Measurements from ENCODE around the gene TRIM52. TPM values are rescaled to one million over a fixed set of nuclear protein-coding genes. Genes with fewer than 3 reads are reported as not detected.

TRIM52 gene
- polyA plus RNA-seq, 1 of the 3 experiments (the other 2 are of a cell fraction) = 6.4 TPM

DNA sequence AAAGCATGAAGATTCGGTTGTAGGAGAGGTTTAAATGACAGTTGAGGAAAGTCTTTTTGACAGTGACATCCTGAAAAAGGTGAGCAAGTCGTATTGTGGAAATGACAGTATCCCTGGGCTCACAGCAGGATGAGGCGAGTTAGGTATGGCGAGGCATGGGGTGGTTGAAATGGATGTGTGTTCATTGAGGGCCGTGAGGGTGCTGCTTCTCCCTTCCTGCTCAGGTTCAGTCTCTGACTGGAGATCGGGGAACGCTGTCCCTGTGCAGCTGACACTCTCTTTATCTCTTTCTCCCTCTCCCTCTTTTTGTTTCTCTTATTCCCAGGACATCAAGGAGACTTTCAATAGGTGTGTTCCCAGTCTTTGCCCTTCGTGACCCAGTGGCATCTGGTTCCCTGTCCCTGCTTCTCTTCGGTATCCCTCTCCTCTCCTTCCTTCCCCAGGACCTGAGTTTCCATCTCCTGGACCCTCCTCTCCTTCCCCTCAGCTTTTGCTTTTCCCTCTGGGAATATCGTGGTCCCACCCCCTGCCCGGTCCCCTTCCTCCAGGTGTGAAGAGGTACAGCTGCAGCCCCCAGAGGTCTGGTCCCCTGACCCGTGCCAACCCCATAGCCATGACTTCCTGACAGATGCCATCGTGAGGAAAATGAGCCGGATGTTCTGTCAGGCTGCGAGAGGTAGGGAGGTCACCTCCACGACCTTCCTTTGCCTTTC, 27.7 kb downstream of the TRIM52 start (continued):
- TF ChIP-seq, protein P1, sequence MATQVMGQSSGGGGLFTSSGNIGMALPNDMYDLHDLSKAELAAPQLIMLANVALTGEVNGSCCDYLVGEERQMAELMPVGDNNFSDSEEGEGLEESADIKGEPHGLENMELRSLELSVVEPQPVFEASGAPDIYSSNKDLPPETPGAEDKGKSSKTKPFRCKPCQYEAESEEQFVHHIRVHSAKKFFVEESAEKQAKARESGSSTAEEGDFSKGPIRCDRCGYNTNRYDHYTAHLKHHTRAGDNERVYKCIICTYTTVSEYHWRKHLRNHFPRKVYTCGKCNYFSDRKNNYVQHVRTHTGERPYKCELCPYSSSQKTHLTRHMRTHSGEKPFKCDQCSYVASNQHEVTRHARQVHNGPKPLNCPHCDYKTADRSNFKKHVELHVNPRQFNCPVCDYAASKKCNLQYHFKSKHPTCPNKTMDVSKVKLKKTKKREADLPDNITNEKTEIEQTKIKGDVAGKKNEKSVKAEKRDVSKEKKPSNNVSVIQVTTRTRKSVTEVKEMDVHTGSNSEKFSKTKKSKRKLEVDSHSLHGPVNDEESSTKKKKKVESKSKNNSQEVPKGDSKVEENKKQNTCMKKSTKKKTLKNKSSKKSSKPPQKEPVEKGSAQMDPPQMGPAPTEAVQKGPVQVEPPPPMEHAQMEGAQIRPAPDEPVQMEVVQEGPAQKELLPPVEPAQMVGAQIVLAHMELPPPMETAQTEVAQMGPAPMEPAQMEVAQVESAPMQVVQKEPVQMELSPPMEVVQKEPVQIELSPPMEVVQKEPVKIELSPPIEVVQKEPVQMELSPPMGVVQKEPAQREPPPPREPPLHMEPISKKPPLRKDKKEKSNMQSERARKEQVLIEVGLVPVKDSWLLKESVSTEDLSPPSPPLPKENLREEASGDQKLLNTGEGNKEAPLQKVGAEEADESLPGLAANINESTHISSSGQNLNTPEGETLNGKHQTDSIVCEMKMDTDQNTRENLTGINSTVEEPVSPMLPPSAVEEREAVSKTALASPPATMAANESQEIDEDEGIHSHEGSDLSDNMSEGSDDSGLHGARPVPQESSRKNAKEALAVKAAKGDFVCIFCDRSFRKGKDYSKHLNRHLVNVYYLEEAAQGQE (IDR thresholded peaks at IDR 0.05; ENCODE audit: low read depth, low read length) = no peak
- no peak for TF ChIP-seq MEF2A (IDR thresholded peaks at IDR 0.05; ENCODE audit: borderline replicate concordance, low read depth)
- no peak for TF ChIP-seq POLR2AphosphoS5 (IDR thresholded peaks at IDR 0.05; ENCODE audit: low read depth, low read length)
- no peak for TF ChIP-seq EZH2phosphoT487 (IDR thresholded peaks at IDR 0.05; ENCODE audit: borderline replicate concordance, low read depth)
- no peak for TF ChIP-seq SMC3 (IDR thresholded peaks at IDR 0.05; ENCODE audit: low read depth, low read length)
- no peak for TF ChIP-seq NRF1 (IDR thresholded peaks at IDR 0.05; ENCODE audit: low read depth, low read length)
- no peak for TF ChIP-seq RXRA (IDR thresholded peaks at IDR 0.05; ENCODE audit: borderline replicate concordance, low read depth)

DNA sequence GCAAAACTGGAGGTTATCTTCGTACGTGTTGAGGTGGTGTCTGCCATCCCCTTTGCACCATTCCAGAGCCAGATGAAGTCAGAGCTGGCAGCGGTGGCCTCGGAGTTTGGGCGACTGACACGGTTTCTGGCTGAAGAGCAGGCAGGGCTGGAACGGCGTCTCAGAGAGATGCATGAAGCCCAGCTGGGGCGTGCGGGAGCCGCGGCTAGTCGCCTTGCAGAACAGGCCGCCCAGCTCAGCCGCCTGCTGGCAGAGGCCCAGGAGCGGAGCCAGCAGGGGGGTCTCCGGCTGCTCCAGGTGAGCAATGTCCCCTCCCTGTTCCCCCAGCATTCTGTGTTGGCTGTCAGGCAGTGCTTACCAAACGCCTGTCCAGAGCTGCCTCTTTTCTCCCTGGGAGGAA, 28.4 kb downstream of the TRIM52 start:
- Histone ChIP-seq H3F3A (replicated peaks; ENCODE audit: insufficient read depth) (peaks cover 45% of the 10 kb centered on the region), H3K27me3 (ENCODE audit: insufficient read depth) (no peaks in the 10 kb centered on the region), H3K9ac (no peak overlapping the region), H3K4me2 (no peak overlapping the region), H3K9me2 (no peaks in the 10 kb centered on the region), H3K79me2 (ENCODE audit: insufficient read depth) (peaks cover 13% of the 10 kb centered on the region), H2AFZ (ENCODE audit: low read depth) (no peak overlapping the region), H3K4me1 (ENCODE audit: control insufficient read depth in 1 of 2, insufficient read depth in 2 of 2, low read depth in 1 of 2, low read length in 1 of 2) (peaks cover 0 to 4% of the 10 kb centered on the region in 2 experiments; a peak in 1 of 4 replicates), H3K4me3 (ENCODE audit: low read depth in 2 of 2, low read length in 1 of 2) (no peak overlapping the region), H3K36me3 (replicated peaks in 1 of 2; ENCODE audit: control insufficient read depth in 1 of 2, insufficient read depth in 2 of 2, low read length in 1 of 2) (peaks cover 36 to 73% of the 10 kb centered on the region in 2 experiments), H3K9me3 (no peaks in the 10 kb centered on the region), H3K27ac (ENCODE audit: low read depth in 2 of 2, low read length in 1 of 2) (no peak overlapping the region), H4K20me1 (ENCODE audit: insufficient read depth) (peaks cover 18% of the 10 kb centered on the region)
- peak; percentile 30 for DNase-seq
- CTCF ChIA-PET = no interaction called here
- POLR2A ChIA-PET = interaction anchor here (0.9 kb wide), 1 partner anchor 8 kb away, joined by 4 read pairs; no protein-coding TSS in a partner anchor
- WGBS (ENCODE audit: low lambda C conversion rate) = 93% methylated on average over 16 of the region's 18 CpGs
- TF ChIP-seq FOSL2 (IDR thresholded peaks at IDR 0.05; ENCODE audit: borderline replicate concordance, low read depth) (no peak), EP300 (IDR thresholded peaks at IDR 0.05; ENCODE audit: borderline replicate concordance in 1 of 2, low read depth in 1 of 2, low read length in 1 of 2) (no peak), YY1 (IDR thresholded peaks at IDR 0.05; ENCODE audit: low read depth) (no peak), GATA2 (CRISPR knock-in tag; IDR thresholded peaks at IDR 0.05) (no peak), RAD21 (IDR thresholded peaks at IDR 0.05; ENCODE audit: low read length) (no peak), TEAD4 (IDR thresholded peaks at IDR 0.05; ENCODE audit: borderline replicate concordance, insufficient read depth) (no peak), EZH2phosphoT487 (IDR thresholded peaks at IDR 0.05; ENCODE audit: borderline replicate concordance, low read depth) (no peak), MEF2A (IDR thresholded peaks at IDR 0.05; ENCODE audit: borderline replicate concordance, low read depth) (no peak), SIN3A (IDR thresholded peaks at IDR 0.05; ENCODE audit: borderline replicate concordance, low read depth, low read length) (no peak), FOXJ3 (CRISPR knock-in tag; IDR thresholded peaks at IDR 0.05) (no peak), ELF1 (IDR thresholded peaks at IDR 0.05) (no peak), RXRA (IDR thresholded peaks at IDR 0.05; ENCODE audit: borderline replicate concordance, low read depth) (no peak), RCOR1 (IDR thresholded peaks at IDR 0.05; ENCODE audit: low read length) (no peak), GABPA (IDR thresholded peaks at IDR 0.05; ENCODE audit: low read depth) (no peak), NFIC (IDR thresholded peaks at IDR 0.05; ENCODE audit: borderline replicate concordance) (no peak)
- TF ChIP-seq, protein P2, sequence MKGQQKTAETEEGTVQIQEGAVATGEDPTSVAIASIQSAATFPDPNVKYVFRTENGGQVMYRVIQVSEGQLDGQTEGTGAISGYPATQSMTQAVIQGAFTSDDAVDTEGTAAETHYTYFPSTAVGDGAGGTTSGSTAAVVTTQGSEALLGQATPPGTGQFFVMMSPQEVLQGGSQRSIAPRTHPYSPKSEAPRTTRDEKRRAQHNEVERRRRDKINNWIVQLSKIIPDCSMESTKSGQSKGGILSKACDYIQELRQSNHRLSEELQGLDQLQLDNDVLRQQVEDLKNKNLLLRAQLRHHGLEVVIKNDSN (IDR thresholded peaks at IDR 0.05; ENCODE audit: borderline replicate concordance, low read depth) = no peak
- TF ChIP-seq, protein P1 (IDR thresholded peaks at IDR 0.05; ENCODE audit: low read depth, low read length) = no peak
- TF ChIP-seq, protein P3, sequence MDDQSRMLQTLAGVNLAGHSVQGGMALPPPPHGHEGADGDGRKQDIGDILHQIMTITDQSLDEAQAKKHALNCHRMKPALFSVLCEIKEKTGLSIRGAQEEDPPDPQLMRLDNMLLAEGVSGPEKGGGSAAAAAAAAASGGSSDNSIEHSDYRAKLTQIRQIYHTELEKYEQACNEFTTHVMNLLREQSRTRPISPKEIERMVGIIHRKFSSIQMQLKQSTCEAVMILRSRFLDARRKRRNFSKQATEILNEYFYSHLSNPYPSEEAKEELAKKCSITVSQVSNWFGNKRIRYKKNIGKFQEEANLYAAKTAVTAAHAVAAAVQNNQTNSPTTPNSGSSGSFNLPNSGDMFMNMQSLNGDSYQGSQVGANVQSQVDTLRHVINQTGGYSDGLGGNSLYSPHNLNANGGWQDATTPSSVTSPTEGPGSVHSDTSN (IDR thresholded peaks at IDR 0.05) = no peak

Data from SK-N-SH (cell line).